Measurements from ENCODE around the gene MCCD1. TPM values are rescaled to one million over a fixed set of nuclear protein-coding genes. Genes with fewer than 3 reads are reported as not detected.
A peak's percentile ranks its signal among the peaks of the same experiment; 100 is the strongest.

Gene MCCD1
- total RNA-seq, 2 donors from 2014 or later, result not detected

- intact Hi-C loops (cut with DNase I), result no loop called here
- no peak for ATAC-seq
- no peak for DNase-seq
Measured at GRCh38 chr6:31558318-31558625, 29.5 kb downstream of the MCCD1 start.

GRCh38 chr6:31558631-31559500 is 30.1 kb downstream of the MCCD1 start:
- peak; percentile 51 to 65 for ATAC-seq
- intact Hi-C loops (cut with DNase I), result no loop called here
- no peak for DNase-seq

- ATAC-seq, result no peak
- no peak for DNase-seq
- intact Hi-C loops (cut with DNase I), result no loop called here
Measured at GRCh38 chr6:31559606-31559957, 30.8 kb downstream of the MCCD1 start.

GRCh38 chr6:31559958-31560696 is 31.4 kb downstream of the MCCD1 start:
- peak; percentile 82 to 88 for ATAC-seq
- DNase-seq, result peak; percentile 82
- intact Hi-C loops (cut with DNase I), result no loop called here

- ATAC-seq, result no peak
- intact Hi-C loops (cut with DNase I), result no loop called here
- DNase-seq, result no peak
Measured at GRCh38 chr6:31560697-31561058, 31.9 kb downstream of the MCCD1 start.

GRCh38 chr6:31567531-31568370 is 39.0 kb downstream of the MCCD1 start:
- no peak for DNase-seq

GRCh38 chr6:31568537-31568961 is 39.8 kb downstream of the MCCD1 start:
- ATAC-seq (peak; percentile 43 to 61), DNase-seq (no peak)
- intact Hi-C loops (cut with DNase I), result no loop called here

More at GRCh38 chr6:31567531-31568370, 39.0 kb downstream of the MCCD1 start:
- intact Hi-C loops (cut with DNase I), result no loop called here
- ATAC-seq, result no peak

GRCh38 chr6:31569861-31570536 is 41.2 kb downstream of the MCCD1 start:
- intact Hi-C loops (cut with DNase I), result no loop called here
- no peak for DNase-seq
- no peak for ATAC-seq

- ATAC-seq, result peak in 1 of 2 donors; percentile 23
- intact Hi-C loops (cut with DNase I), result no loop called here
- DNase-seq, result no peak
Measured at GRCh38 chr6:31572041-31572911, 43.5 kb downstream of the MCCD1 start, which contains the start of gene LTA. Gene LTA, plus strand, starts transcription at chr6:31572289. Its CDS starts 454 bp downstream, at chr6:31572743.

GRCh38 chr6:31573239-31574105 is 44.7 kb downstream of the MCCD1 start:
- intact Hi-C loops (cut with DNase I), result no loop called here
- ATAC-seq (no peak), DNase-seq (no peak)

GRCh38 chr6:31574106-31575061 is 45.6 kb downstream of the MCCD1 start:
- intact Hi-C loops (cut with DNase I), result no loop called here
- ATAC-seq, result no peak

GRCh38 chr6:31575335-31575901 is 46.7 kb downstream of the MCCD1 start, which contains the start of gene TNF:
Gene TNF, plus strand, starts transcription at chr6:31575565. Its CDS starts 177 bp downstream, at chr6:31575742.
- intact Hi-C loops (cut with DNase I), result no loop called here
- ATAC-seq, result peak; percentile 47 to 59

More at GRCh38 chr6:31574106-31575061, 45.6 kb downstream of the MCCD1 start:
- no peak for DNase-seq

GRCh38 chr6:31575952-31576685 is 47.4 kb downstream of the MCCD1 start:
- ATAC-seq (no peak), DNase-seq (no peak)
- intact Hi-C loops (cut with DNase I), result no loop called here

More at GRCh38 chr6:31575335-31575901, 46.7 kb downstream of the MCCD1 start, which contains the start of gene TNF:
- peak; percentile 45 for DNase-seq

GRCh38 chr6:31576897-31577578 is 48.3 kb downstream of the MCCD1 start:
- ATAC-seq (no peak), DNase-seq (no peak)
- intact Hi-C loops (cut with DNase I), result no loop called here

All from left cardiac atrium (tissue), 4 donors.